IPS-18a (cell line): ENCODE measurements around the gene COG4.
"Not testable (repeated sequence)": the region's sequence is repeated elsewhere in the genome, so short reads cannot be mapped to it uniquely, and the experiment has no call there.

Experiments used
- H3K27ac ChIP-seq: one replicate; pipeline ENCODE4 v1.5.1; 2013; ENCODE audit warnings: low read length
- H3K27me3 ChIP-seq: one replicate; pipeline ENCODE4 v1.6.1; 2013; ENCODE audit warnings: mild to moderate bottlenecking, low read length; ENCODE audit not compliant: control insufficient read depth, insufficient read depth
- H3K36me3 ChIP-seq: one replicate; pipeline ENCODE4 v1.6.1; 2013; ENCODE audit warnings: low read depth, low read length; ENCODE audit not compliant: control insufficient read depth
- H3K4me1 ChIP-seq: one replicate; pipeline ENCODE4 v1.6.1; 2013; ENCODE audit warnings: low read depth, low read length; ENCODE audit not compliant: control insufficient read depth
- H3K4me3 ChIP-seq: one replicate; pipeline ENCODE4 v1.5.1; 2013; ENCODE audit warnings: low read length
- H3K9ac ChIP-seq: one replicate; pipeline ENCODE4 v1.6.1; 2013; ENCODE audit warnings: mild to moderate bottlenecking, low read length, moderate library complexity
- H3K9me3 ChIP-seq: one replicate; pipeline ENCODE4 v1.6.1; 2013; ENCODE audit warnings: low read depth, low read length; ENCODE audit not compliant: control insufficient read depth

The COG4 gene

DNA sequence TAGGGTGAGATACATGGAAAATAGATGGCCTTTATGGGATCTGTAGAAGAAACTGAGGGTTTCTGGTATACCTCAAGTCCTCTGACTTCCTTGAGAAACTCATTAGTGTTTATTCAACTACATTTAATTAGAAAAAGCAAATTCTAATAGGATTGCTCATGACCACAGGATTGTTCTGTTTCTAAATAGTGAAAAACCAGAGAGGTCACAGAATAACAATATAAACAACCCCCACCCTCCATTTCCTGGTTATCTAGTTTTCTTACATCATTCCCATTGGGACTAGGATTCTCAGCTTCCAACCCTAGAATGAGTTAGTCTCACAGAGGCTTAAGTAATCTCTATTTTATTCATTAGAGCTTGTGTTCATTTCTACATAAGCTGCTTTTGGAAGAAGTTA lies 30.3 kb upstream of the COG4 start:
- Histone ChIP-seq H3K4me3 (no peak overlapping the region), H3K27ac (no peak overlapping the region), H3K36me3 (peaks cover 98% of the 10 kb centered on the region), H3K9me3 (no peaks in the 10 kb centered on the region), H3K27me3 (no peaks in the 10 kb centered on the region), H3K4me1 (no peaks in the 10 kb centered on the region), H3K9ac (no peak overlapping the region)

DNA sequence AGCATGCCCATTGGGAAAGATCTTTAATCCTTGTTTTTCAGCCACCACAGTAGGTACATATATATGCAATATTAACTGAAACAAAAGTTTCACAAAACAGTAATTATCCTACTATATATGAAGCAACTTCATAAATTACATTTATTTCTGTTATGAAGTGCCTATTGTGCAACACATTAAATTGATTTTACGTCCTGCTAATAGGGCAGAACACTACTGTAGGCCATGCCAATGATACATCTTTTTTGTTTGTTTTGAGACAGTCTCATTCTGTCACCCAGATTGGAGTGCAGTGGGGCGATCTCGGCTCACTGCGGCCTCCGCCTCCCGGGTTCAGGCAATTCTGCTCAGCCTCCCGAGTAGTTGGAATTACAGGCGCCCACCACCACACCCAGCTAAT lies 29.3 kb upstream of the COG4 start:
- H3K9me3 ChIP-seq, result no peaks in the 10 kb centered on the region
- no peaks in the 10 kb centered on the region for H3K27me3 ChIP-seq
- H3K4me3 ChIP-seq, result no peak overlapping the region
- H3K9ac ChIP-seq, result no peak overlapping the region
- no peak overlapping the region for H3K27ac ChIP-seq
- peaks cover 98% of the 10 kb centered on the region for H3K36me3 ChIP-seq
- no peaks in the 10 kb centered on the region for H3K4me1 ChIP-seq

DNA sequence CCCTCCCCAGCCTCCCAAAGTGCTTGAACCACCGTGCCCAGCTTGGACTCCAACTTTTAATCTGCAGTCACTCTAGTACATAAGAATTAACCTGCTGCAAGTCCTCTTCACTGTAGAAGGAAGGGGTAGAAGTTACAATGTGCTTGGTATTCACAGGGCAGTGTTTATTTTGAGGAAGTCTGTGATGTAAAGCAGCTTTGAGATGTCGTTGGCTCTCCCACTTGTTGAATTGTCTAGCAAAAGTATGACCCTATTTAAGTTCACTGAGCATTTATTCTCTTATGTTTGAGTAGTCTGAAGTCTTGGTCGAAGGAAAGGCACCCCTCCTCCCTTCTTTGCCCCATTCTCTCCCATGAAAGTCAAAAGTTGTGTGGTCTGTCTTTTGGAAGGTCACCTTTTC lies 28.4 kb upstream of the COG4 start:
- H3K36me3 ChIP-seq, result peaks cover 97% of the 10 kb centered on the region
- no peaks in the 10 kb centered on the region for H3K4me1 ChIP-seq

DNA sequence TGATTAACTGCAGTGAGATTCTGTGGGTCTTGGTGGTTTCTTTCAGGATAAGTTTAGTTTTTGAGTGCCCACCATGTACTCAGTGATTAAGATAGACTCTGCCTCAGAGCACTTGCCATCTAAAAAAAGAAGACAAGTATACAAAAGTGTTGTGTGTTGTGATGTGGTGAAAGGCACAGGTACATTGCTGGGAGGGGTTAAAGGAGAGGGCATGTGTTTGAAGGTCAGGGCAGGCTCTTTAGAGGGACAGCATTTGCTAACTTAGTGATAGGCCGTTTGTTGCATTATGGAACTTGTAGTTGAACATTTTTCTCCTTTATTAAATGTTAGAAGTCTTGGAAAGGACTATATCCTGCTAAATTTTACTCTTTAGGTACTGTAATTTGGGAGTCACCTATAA lies 26.7 kb upstream of the COG4 start:
- Histone ChIP-seq H3K36me3 (peaks cover 95% of the 10 kb centered on the region), H3K9me3 (no peaks in the 10 kb centered on the region), H3K27me3 (no peaks in the 10 kb centered on the region), H3K4me3 (no peak overlapping the region), H3K27ac (no peak overlapping the region), H3K9ac (no peak overlapping the region), H3K4me1 (no peaks in the 10 kb centered on the region)

More for the DNA sequence above, 28.4 kb upstream of the COG4 start:
- no peaks in the 10 kb centered on the region for H3K9me3 ChIP-seq
- no peaks in the 10 kb centered on the region for H3K27me3 ChIP-seq
- no peak overlapping the region for H3K4me3 ChIP-seq
- no peak overlapping the region for H3K9ac ChIP-seq
- no peak overlapping the region for H3K27ac ChIP-seq

DNA sequence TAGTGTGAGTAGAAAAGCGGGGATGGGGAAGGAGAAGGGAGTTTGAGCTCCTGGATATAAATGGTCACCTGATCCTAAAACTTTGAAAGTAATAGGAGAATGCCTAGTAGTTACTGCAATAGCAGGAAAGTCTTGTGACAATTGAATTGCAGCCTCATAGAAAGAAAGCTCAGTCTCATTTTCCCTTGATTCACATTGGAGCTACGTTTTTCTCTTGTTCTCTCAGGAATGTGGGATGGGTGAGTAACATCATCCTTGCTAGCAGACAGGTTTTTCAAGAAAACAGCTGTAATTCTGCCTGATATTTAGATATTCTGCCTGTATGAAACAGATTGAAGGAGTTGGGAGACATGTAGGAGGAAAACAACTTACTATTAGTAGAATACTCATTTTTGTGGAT lies 25.6 kb upstream of the COG4 start:
- no peaks in the 10 kb centered on the region for H3K4me1 ChIP-seq
- peaks cover 95% of the 10 kb centered on the region for H3K36me3 ChIP-seq
- no peak overlapping the region for H3K9ac ChIP-seq
- H3K27ac ChIP-seq, result no peak overlapping the region
- no peaks in the 10 kb centered on the region for H3K27me3 ChIP-seq
- no peak overlapping the region for H3K4me3 ChIP-seq
- no peaks in the 10 kb centered on the region for H3K9me3 ChIP-seq

DNA sequence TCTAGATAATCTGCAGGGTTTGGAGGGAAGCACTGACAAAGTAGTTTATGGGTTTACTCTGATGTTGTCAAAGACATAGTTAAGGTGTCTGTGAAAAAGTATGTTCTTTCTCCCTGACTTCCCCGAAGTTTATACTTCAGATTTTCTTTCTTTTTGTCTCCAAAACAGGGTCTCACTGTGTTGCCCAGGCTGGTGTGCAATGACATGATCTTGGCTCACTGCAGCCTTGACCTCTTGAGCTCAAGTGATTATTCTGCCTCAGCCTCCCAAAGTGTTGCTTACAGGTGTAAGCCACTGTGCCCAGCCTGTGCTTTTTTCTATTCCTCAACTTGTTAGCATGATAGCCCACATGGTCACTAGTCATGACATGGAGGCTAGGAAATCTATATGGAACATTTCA lies 21.2 kb upstream of the COG4 start:
- H3K36me3 ChIP-seq, result peaks cover 95% of the 10 kb centered on the region
- no peak overlapping the region for H3K27ac ChIP-seq
- H3K27me3 ChIP-seq, result no peaks in the 10 kb centered on the region
- no peaks in the 10 kb centered on the region for H3K9me3 ChIP-seq
- no peak overlapping the region for H3K9ac ChIP-seq
- no peak overlapping the region for H3K4me3 ChIP-seq
- no peaks in the 10 kb centered on the region for H3K4me1 ChIP-seq

DNA sequence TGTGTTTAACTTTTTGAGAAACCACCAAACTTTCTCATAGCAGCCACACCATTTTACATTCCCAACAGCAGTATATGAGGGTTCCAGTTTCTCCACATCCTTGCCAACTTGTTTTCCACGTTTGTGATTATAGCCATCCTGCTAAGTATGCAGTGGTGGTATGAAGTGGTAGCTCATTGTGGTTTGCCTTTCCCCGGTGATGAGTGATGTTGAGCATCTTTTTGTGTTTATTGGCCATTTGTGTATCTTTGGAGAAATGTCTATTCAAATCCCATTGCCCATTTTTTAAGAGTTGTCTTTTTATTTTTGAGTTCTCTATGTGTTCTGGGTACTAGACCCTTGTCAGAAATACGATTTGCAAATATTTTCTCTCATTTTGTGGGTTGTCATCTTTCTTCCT lies 17.6 kb upstream of the COG4 start:
- Histone ChIP-seq H3K27me3 (no peaks in the 10 kb centered on the region), H3K9ac (no peak overlapping the region), H3K27ac (no peak overlapping the region), H3K4me1 (no peaks in the 10 kb centered on the region), H3K9me3 (no peaks in the 10 kb centered on the region), H3K4me3 (no peak overlapping the region), H3K36me3 (peaks cover 97% of the 10 kb centered on the region)

DNA sequence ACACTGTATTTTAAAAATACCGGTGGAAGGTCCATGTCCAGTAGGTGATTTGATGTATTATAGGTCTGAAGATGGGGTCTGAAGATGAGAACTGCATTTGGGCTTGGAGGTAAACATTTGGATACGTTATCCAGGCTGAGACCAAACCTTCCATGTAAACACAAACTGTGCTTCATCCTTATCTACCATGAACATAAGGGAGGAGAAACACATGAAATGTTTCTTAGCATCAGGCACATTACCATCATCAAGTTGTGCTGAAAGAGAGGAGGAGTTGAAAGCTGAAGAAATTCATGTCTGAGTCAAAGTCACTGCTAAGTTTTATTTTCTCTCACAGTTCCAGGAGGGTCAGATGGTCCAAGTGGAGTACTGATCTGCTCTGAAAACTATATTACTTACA lies 11.6 kb upstream of the COG4 start:
- H3K9me3 ChIP-seq, result no peaks in the 10 kb centered on the region
- no peaks in the 10 kb centered on the region for H3K27me3 ChIP-seq
- no peak overlapping the region for H3K4me3 ChIP-seq
- no peak overlapping the region for H3K9ac ChIP-seq
- no peaks in the 10 kb centered on the region for H3K4me1 ChIP-seq
- no peak overlapping the region for H3K27ac ChIP-seq
- H3K36me3 ChIP-seq, result peaks cover 96% of the 10 kb centered on the region

DNA sequence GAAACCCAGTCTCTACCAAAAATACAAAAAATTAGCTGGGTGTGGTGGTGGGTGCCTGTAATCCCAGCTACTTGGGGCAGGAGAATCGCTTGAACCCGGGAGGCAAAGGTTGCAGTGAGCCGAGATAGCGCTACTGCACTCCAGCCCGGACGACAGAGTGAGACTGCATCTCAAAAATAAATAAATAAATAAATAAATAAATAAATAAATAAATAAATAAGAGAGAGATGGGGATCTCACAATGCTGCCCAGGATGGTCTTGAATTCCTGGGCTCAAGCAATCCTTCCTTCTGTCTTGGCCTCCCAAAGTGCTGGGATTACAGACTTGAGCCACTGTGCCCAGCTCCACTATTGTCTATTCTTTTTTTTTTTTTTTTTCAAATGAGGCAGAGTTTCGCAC lies 6.6 kb upstream of the COG4 start:
- H3K9ac ChIP-seq, result not testable (repeated sequence)
- H3K36me3 ChIP-seq, result peaks cover 79% of the 10 kb centered on the region

DNA sequence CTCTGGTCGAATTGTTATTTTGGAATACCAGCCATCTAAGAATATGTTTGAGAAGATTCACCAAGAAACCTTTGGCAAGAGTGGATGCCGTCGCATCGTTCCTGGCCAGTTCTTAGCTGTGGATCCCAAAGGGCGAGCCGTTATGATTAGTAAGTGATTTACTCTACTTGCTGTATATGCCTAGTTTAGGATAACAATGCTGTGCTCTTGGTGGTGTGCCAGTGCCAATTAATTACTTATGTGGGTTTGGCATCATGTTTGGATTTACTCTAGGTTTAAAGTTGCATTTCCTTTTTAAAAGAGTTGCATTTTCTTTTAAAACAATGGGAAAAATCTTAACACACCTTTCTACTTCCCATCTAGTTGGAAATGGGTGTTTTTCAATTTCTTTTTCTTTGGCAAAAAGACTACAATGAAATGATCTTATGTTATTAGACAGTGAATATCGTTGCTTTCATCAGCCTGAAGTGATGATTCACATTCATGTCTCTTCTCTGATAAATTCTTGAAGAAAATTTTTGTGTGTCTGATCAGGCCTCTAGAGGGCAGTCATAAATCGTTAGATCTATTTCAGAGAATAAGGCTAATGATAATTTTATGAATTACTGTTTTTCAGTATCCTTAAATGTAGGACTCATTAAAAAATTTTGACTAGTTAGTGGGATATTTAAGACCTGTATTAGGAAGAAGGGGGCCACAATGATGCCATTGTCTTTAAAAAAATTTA lies 5.9 kb upstream of the COG4 start:
- H3K36me3 ChIP-seq, result peaks cover 73% of the 10 kb centered on the region
- H3K4me3 ChIP-seq, result no peak overlapping the region
- no peak overlapping the region for H3K27ac ChIP-seq
- no peaks in the 10 kb centered on the region for H3K9me3 ChIP-seq
- H3K27me3 ChIP-seq, result no peaks in the 10 kb centered on the region
- H3K4me1 ChIP-seq, result peaks cover 3% of the 10 kb centered on the region
- H3K9ac ChIP-seq, result no peak overlapping the region

More for the DNA sequence above, 6.6 kb upstream of the COG4 start:
- H3K4me1 ChIP-seq, H3K9me3 ChIP-seq, H3K27me3 ChIP-seq, H3K4me3 ChIP-seq, H3K27ac ChIP-seq: not testable (repeated sequence)

DNA sequence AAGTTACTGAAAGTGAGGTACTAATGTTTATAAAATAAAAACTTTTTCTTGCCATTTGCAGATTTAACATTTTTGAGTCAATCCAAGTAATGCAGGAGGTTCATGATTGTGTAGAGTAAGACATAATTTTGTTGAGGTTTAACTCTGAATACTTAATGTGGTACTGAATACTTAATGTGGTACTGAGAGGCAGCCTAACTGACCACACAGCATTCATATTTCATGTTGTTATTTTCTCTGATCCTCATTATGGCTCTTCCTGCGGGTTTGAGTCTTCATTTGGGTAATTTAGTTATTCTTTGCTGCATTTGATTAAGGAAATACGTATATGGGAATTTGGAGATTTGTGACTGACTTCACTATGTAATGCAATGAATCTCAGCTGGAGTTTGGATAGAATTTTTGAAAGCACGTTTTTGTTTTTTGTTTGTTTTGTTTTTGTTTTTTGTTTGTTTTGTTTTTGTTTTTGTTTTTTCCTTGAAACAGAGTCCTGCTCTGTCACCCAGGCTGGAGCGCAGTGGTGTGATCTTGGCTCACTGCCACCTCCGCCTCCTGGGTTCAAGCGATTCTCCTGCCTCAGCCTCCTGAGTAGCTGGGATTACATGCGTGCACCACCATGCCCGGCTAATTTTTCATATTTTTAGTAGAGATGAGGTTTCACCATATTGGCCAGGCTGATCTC lies 4.1 kb upstream of the COG4 start:
- Histone ChIP-seq H3K4me1 (peaks cover 7% of the 10 kb centered on the region), H3K4me3 (peak overlapping the region; percentile 32), H3K36me3 (peaks cover 56% of the 10 kb centered on the region)

DNA sequence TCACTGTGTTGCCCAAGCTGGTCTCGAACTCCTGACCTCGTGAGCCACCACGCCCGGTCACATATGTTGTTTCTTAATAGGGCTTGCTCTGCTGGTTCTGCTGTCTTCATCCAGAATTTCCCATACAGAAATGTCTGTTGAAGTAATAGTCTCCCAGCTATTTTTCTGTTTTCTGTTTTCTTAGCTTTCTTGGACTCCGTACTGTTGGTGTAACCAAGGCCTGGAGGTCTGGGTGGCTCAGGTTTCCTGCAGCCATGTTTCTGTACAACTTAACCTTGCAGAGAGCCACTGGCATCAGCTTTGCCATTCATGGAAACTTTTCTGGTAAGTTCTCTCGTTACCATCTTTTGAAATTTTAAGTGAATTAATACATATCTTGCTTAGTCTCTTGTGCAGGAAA lies 3.0 kb upstream of the COG4 start:
- Histone ChIP-seq H3K27me3 (no peaks in the 10 kb centered on the region), H3K27ac (no peak overlapping the region), H3K4me1 (peaks cover 12% of the 10 kb centered on the region), H3K36me3 (peaks cover 45% of the 10 kb centered on the region), H3K4me3 (peak overlapping the region; percentile 32), H3K9me3 (no peaks in the 10 kb centered on the region), H3K9ac (no peak overlapping the region)

More for the DNA sequence above, 4.1 kb upstream of the COG4 start:
- no peak overlapping the region for H3K27ac ChIP-seq
- no peak overlapping the region for H3K9ac ChIP-seq
- no peaks in the 10 kb centered on the region for H3K9me3 ChIP-seq
- no peaks in the 10 kb centered on the region for H3K27me3 ChIP-seq
